Ammon's horn (tissue), 1 donor: ENCODE measurements around the gene HOXB9.

Experiments
- DNase-seq: peaks from one replicate; pipeline ENCODE4 v3.0.0-alpha.2; 2016; ENCODE audit warnings: low spot score

The HOXB9 gene

DNA sequence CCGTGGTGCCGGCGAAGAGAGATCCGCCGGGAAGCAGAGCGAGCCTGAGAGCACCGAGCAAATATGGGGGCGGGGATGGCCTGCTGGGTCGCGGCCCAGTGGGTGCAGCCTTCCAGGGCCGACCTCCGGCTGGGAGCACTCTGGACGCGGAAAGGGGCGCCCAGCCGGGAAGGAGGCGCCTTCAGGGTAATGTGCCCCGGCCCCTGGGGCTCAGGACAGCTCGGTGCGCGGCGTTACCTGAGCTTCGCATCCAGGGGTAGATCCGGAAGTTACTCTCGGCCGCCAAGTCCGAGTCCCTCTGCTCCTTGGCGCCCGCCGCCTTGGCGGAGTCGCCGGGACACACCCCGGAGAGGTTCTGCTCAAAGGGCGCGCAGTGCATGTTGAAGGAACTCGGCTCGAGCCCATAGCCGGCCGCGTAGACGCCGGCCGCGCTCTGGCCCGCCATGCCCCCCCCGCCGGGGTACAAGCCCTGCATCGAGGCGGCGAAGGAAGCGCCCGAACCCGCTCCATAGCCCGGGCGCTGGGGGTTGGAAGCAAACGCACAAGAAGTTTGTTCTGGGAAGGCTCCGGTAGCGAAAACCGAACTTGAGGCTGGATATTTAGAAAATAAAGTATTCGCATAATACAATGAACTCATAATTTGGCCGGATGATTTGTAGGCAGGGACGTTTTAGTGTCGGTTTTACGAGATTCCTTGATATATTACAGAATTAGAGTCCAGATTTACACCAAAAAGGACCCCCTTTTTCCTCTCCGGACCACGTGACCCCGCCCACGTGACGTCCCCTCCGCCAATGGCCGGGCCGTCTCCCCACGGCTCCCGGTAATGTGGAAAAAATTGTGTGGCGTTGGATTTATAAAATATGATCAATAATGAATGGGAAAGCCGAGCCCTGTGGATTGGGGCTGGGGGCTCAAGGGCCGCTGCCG is 15.6 kb downstream of the HOXB9 start, which contains the start of gene HOXB7:
Gene HOXB7, minus strand, starts transcription at position 736 of the 930 bp plus-strand sequence. Its CDS starts 99 bp downstream, at position 637.
- DNase-seq: peak; percentile 18

DNA sequence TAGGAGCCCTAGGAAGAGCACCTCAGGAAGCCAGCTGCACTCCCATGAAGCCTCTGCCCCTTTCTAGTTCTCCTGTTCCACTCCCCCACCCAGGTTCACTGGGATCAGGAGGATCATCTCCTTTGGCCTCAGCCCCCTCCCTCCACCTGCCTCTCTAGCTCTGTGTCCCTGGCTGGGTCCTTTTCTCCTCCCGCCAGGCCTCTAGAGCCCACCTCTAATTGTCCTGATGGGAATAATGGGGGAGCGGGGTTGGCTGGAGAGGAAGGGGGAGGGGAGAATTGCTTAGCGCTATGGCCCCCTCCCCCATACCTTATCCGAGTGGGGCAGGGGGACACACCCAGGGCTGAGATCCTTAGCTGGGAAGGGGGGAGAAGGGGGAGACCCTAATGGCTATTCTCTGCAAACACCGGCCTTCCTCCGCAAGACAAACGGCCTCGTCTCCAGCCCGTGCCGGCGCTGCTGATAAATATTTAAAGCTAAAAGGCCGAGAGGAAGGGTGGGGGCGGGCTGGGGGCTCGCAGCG is 16.3 kb downstream of the HOXB9 start:
- DNase-seq: no peak

GRCh38 chr17:48609033-48609432 is 17.1 kb downstream of the HOXB9 start:
- no peak for DNase-seq

DNA sequence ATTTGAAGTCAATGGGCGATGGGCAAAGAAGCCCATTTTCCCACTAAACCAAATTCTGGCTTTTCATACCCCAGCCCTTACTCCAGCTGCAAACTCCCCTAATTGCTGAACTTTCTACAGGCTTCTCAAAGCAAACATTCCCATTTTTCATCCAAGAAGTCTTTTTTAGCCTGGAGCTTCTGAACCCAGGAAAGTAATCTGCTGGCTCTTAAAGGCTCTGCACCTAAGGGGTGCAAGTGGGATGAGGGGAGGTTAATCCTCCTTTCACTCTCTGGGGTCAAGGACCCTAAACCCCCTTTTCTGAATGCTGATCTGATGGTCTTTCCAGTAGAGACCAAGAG is 17.7 kb downstream of the HOXB9 start:
- DNase-seq: no peak

- no peak for DNase-seq
These were observed 19.1 kb downstream of the HOXB9 start for GRCh38 chr17:48606892-48607614.

GRCh38 chr17:48605991-48606891 is 19.9 kb downstream of the HOXB9 start:
- no peak for DNase-seq

- DNase-seq: no peak
These were observed 20.7 kb downstream of the HOXB9 start for GRCh38 chr17:48605409-48605919.

DNA sequence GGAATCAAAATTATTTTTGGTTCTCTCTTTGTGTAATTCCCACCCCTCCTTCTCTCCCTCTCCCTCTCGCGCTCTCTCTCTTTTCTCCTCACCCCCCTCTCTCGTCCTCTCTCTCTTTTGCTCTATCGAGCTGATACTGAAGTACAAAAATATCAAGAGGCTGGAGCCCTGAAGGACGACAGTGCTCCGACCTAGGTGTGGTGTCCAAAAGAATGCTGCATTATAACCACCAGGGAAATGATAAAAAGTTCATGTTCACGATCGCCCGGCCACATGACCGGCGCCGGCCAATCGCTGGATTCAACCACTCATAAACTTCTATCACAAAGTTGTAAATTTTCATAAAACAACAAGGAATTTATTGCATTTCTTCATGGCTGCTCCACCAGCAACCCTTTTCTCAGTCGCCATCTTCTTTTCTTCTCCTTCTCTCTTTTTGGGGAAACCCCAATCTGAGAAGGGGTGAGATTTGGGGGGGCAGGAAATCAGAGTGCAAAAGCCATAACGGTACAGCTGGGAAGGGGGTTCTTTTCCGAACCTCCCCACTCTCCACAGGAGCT is 21.3 kb downstream of the HOXB9 start, which contains the start of gene HOXB6:
Gene HOXB6, minus strand, starts transcription at position 217 of the 560 bp plus-strand sequence. CDS start 6,836 bp downstream, outside the sequence.
- no peak for DNase-seq

GRCh38 chr17:48603959-48604769 is 22.0 kb downstream of the HOXB9 start:
- DNase-seq: no peak

DNA sequence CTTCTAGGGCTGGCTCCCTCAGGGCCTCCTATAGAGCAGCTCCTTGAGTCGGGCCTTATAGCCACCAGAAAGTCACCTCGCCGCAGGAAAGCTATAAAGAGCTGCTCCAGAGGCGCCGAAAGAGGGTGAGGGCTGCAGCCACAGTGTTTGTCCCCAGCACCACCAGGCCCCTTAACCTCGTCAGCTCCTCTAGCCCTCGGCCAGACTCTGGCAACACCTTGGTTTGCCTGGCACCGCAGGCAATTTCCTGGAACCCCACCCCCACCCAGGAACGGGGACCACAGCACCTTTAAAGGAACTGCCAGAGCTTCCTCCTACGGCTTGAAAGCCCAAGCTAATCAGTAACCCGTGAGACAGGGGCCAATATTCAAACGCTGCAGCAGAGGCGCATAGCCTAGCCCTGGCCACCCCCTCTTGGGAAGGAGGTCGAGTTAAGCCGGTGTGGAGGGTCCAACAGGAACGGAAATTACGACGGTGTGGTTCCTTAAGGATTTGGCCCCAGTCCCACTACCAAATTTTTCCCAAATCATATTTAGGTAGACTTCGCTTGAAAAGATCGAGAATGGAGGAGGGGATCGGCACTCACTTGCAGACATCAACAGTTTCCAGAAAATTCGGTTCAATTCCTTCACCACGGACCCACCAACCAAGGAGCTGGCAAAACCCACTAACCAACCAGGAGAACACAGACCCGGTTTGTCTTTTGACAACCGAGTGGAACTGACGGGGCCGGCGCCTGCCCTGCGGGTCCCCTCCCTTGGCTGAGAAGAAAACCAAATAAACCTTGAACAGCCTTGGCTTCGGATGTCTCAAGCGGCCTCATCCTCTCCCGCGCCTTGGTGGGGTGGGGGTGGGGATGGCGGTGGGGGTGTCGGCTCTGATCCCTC is 24.4 kb downstream of the HOXB9 start:
- no peak for DNase-seq

DNA sequence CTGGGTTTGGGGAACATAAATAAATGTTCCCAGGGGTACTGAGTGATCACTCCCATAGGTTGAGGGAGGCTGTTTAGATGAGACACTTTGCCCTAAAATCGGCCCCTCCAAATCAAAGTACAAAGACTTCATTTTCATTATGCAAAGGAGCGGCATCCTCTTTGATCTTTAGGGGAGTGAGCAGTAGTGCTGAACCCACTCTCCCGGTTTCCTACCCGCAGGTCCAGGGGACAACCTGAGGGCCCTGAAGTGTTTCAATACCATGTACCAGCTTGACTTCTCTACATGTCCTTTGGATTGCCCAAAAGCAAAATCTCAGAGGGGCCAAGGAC is 25.0 kb downstream of the HOXB9 start:
- no peak for DNase-seq

DNA sequence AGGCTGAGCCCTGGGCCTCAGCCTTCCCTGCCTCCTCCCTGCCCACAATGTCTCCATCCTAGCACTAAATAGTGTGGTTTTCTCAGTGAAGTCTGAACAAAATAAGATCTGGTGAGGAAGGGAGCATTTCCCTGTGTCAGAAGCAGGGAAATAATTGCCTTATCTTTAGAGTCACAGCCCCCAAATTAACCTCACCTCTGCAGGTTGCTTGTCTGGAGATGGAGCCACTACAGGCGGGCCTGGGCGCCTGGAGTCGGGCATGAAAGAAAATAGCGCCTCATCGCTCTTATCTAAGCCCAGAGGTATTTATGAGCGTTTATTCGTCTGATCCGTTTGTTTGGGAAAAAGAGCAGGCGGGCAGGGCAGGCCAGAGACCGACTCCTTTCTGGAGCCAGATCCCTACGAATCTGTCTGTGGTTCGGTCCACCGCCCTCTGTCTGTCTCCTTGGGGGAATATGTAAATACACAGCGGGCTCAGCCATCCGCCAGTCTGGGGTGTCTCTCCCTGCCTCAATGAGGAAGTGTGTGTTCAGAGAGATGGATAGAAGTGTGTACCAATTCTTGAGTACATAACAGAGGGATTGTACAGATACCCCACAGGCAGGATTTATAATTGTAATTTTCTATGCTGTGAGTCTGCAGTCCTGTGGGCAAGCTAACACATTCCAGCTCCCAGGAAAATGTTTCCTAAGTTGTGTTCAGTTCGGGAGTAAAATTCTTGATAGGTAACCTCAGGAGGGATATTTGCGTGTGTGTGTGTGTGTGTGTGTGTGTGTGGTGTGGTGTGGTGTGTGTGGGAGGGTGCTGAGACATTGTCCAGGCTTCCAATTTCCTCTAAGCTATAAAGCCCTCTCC is 25.7 kb downstream of the HOXB9 start:
- DNase-seq: no peak

DNA sequence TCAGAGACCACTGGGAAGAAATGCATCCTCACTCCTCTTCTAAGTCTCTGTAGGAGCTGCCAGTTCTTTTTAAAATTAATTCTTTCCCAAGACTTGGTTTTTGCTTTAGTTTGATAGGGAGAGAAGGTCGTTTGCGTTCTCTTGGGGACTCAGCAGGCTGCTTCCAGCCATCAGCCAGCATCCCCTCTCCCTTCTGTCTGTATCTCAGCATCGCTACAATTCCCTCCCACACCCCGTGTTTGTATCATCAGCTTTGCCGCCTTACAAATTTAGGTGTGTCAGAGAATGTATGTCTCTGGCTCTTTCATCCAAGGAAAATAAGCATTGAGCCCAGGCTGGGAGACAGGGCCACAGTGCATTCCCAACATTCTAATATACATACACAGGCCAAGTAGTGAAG is 26.8 kb downstream of the HOXB9 start:
- DNase-seq: no peak

DNA sequence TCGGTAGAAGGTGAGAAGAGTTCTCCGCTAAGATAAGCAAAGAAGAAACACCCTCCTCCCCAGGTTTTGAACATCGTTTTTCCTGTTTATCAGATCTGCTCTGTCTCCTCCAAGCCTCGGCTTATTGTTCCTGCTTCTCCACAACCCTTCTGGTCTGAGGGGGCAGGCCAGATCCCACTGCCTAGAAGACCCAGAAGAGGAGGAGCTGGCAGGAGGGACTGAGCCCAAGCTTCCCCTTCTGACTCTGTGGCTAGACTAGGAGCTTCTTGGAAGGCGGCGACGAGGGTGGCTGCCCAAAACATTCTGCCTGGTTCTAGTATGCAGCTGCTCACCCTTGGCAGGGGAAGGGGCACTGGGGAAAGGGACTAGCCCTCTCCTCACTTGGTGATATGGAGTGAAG is 27.4 kb downstream of the HOXB9 start:
- no peak for DNase-seq

DNA sequence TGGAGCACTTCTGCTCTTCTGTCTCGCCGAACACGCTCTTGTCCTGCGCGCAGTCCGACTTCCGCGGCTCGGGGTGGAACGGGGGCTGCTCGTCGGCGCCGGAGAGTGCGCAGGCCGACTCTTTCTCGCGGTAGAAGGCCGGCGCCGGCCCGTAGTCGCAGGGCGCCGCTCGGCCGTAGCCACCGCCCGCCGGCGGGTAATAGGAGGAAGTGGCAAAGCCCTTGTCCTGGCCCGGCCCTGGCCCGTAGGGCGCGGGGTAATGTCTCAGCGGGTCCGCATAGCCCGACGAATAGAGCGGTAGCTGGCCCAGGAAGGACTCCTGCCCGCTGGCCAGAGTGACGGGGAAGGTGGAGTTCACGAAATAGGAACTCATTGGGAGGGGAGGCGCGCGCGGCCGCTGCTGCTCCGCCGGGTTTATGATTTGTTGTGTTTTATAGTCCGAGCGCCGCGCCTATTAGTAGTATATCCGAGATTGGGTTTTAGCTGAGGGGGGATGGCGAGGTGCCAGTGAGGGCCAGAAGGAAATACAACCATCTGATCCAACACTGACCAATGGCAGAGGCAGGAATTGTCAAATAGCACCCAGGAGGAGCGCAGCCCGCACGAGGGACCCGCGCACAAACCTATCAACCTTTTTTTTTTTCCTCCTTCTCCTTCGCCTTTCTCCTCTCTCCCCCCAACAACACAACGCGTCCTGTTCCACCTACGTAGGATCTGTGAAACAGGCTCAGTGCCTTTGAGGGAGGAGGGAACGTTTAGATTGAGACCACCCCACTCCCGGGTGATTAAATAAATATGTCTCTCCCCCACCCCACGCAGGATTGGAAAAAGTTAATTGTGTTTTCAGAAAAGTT is 28.2 kb downstream of the HOXB9 start:
- DNase-seq: no peak

DNA sequence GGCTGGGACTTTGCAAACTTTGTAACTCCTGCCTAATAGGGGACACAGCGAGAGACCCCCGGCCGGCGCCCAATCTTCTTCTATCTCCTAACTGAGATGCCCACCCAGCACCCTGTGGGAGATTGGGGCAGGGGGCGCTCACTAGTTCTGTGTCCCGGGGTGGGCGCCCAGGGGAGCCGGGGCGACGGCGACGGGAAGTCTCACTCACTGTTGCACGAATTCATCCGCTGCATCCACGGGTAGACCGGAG is 28.7 kb downstream of the HOXB9 start:
- no peak for DNase-seq

GRCh38 chr17:48596735-48597527 is 29.2 kb downstream of the HOXB9 start:
- DNase-seq: no peak
